ENCODE results near the gene PDK3. TPM values are rescaled to one million over a fixed set of nuclear protein-coding genes. Genes with fewer than 3 reads are reported as not detected.

The PDK3 gene
- total and polyA plus RNA-seq, 7 donors = 3.6 to 63.2 (median 47.6) TPM

- TF ChIP-seq, protein P1, sequence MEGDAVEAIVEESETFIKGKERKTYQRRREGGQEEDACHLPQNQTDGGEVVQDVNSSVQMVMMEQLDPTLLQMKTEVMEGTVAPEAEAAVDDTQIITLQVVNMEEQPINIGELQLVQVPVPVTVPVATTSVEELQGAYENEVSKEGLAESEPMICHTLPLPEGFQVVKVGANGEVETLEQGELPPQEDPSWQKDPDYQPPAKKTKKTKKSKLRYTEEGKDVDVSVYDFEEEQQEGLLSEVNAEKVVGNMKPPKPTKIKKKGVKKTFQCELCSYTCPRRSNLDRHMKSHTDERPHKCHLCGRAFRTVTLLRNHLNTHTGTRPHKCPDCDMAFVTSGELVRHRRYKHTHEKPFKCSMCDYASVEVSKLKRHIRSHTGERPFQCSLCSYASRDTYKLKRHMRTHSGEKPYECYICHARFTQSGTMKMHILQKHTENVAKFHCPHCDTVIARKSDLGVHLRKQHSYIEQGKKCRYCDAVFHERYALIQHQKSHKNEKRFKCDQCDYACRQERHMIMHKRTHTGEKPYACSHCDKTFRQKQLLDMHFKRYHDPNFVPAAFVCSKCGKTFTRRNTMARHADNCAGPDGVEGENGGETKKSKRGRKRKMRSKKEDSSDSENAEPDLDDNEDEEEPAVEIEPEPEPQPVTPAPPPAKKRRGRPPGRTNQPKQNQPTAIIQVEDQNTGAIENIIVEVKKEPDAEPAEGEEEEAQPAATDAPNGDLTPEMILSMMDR (IDR thresholded peaks at IDR 0.05) = no peak
- TF ChIP-seq POLR2A (IDR thresholded peaks at IDR 0.05) = no peak
- Histone ChIP-seq H3K27ac (no peak overlapping the region), H3K36me3 (no peaks in the 10 kb centered on the region), H3K4me3 (no peak overlapping the region), H3K27me3 (no peaks in the 10 kb centered on the region), H3K4me1 (no peaks in the 10 kb centered on the region), H3K9me3 (no peaks in the 10 kb centered on the region)
- DNase-seq = no peak
- intact Hi-C loops (cut with DNase I) = no loop called here
Observed at GRCh38 chrX:24435060-24435459, 30.0 kb upstream of the PDK3 start.

GRCh38 chrX:24443918-24444317, 21.2 kb upstream of the PDK3 start:
- DNase-seq = no peak
- no peaks in the 10 kb centered on the region for H3K27me3 ChIP-seq
- TF ChIP-seq, protein P1 (IDR thresholded peaks at IDR 0.05) = no peak
- TF ChIP-seq POLR2A (IDR thresholded peaks at IDR 0.05) (no peak), POLR2AphosphoS5 (IDR thresholded peaks at IDR 0.05) (no peak), EP300 (IDR thresholded peaks at IDR 0.05) (no peak)
- WGBS, 2 donors = 25 to 68% methylated on average over 4 of the region's 4 CpGs
- no peaks in the 10 kb centered on the region for H3K9me3 ChIP-seq
- no peak overlapping the region for H3K27ac ChIP-seq
- no peaks in the 10 kb centered on the region for H3K4me1 ChIP-seq
- intact Hi-C loops (cut with DNase I) = no loop called here
- H3K36me3 ChIP-seq = no peaks in the 10 kb centered on the region
- H3K4me3 ChIP-seq = no peak overlapping the region

DNA sequence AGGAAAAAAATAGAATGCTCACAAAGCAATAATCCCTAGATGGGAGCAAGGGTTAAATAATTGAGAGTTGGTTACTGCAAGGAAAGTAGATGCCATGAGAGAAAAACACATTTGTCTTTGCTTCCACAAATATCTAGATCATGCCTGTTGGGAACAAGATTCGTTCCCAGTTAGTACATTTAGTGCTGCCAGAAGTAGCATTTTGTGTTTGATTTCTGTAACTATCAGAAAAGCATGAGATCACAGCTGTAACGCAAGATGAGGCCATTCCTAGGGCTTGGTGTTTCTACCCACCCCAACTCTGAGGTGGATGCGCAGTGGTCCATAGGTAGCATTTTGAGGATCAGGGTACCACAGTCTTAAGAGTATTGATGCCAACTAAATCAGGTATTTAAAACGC, 20.4 kb upstream of the PDK3 start:
- H3K27ac ChIP-seq = no peak overlapping the region
- DNase-seq = no peak

DNA sequence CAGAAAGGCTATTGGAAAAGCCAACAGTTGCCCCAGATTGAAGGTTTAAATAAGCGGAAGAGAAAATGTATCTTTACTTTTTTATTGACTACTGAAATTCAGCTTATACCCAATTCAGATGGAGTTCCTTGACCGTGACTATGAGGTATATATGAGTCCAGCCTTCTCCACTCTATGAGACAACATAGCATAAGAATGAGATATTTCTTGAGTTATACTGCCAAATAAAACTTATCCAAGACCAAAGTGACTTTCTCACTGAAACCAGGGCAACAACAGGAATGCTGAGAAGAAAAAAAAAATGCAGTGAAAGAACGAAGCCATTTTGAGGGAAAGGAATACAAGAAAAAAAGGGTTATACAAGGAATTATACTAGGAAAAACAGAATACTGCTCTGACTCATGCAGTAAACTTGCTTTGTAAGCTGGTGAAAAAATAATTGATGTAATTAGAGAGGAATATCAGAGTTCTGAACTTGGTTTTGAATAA, 16.3 kb upstream of the PDK3 start:
- DNase-seq = no peak
- Histone ChIP-seq H3K9me3 (no peaks in the 10 kb centered on the region), H3K27me3 (no peaks in the 10 kb centered on the region), H3K4me3 (no peak overlapping the region), H3K4me1 (no peaks in the 10 kb centered on the region), H3K27ac (no peak overlapping the region), H3K36me3 (no peaks in the 10 kb centered on the region)
- TF ChIP-seq POLR2A (IDR thresholded peaks at IDR 0.05) (no peak), EP300 (IDR thresholded peaks at IDR 0.05) (no peak), POLR2AphosphoS5 (IDR thresholded peaks at IDR 0.05) (no peak)
- TF ChIP-seq, protein P1 (IDR thresholded peaks at IDR 0.05) = no peak
- intact Hi-C loops (cut with DNase I) = no loop called here
- WGBS, 2 donors = 87 to 93% methylated on average over 3 of the region's 3 CpGs

More for the DNA sequence above, 20.4 kb upstream of the PDK3 start:
- TF ChIP-seq EP300 (IDR thresholded peaks at IDR 0.05) (no peak), POLR2A (IDR thresholded peaks at IDR 0.05) (no peak), POLR2AphosphoS5 (IDR thresholded peaks at IDR 0.05) (no peak)
- TF ChIP-seq, protein P1 (IDR thresholded peaks at IDR 0.05) = no peak
- no peaks in the 10 kb centered on the region for H3K9me3 ChIP-seq
- intact Hi-C loops (cut with DNase I) = no loop called here
- H3K4me1 ChIP-seq = no peaks in the 10 kb centered on the region
- 93 to 98% methylated on average over 4 of the region's 4 CpGs for WGBS, 2 donors
- H3K4me3 ChIP-seq = no peak overlapping the region
- no peaks in the 10 kb centered on the region for H3K27me3 ChIP-seq
- H3K36me3 ChIP-seq = no peaks in the 10 kb centered on the region

- DNase-seq = no peak
- peaks cover 0 to 19% (median 0%) of the 10 kb centered on the region in 4 donors for H3K4me1 ChIP-seq
- no peaks in the 10 kb centered on the region for H3K36me3 ChIP-seq
- H3K4me3 ChIP-seq = no peak overlapping the region
- no peak overlapping the region for H3K27ac ChIP-seq
- TF ChIP-seq, protein P1 (IDR thresholded peaks at IDR 0.05) = no peak
- TF ChIP-seq POLR2AphosphoS5 (IDR thresholded peaks at IDR 0.05) = no peak
- intact Hi-C loops (cut with DNase I) = no loop called here
- WGBS, 2 donors = 71 to 90% methylated on average over 3 of the region's 3 CpGs
- no peaks in the 10 kb centered on the region for H3K9me3 ChIP-seq
- H3K27me3 ChIP-seq = no peaks in the 10 kb centered on the region
Observed at GRCh38 chrX:24463077-24463476, 2.0 kb upstream of the PDK3 start.

All from sigmoid colon (tissue), 7 donors.